K562 (cell line): ENCODE data around the gene MKNK2. TPM values are rescaled to one million over a fixed set of nuclear protein-coding genes. Genes with fewer than 3 reads are reported as not detected.

Source experiments
- ELF4 ChIP-seq: fragments of 450-650 bp; formaldehyde crosslinking; IDR thresholded peaks from 2 replicates; pipeline ENCODE4 v1.4.0; 2022; ENCODE audit warnings: missing genetic modification characterization
- HNRNPH1 ChIP-seq: fragments of 200-400 bp; formaldehyde crosslinking; optimal IDR thresholded peaks from 2 replicates; pipeline ENCODE3; 2017; ENCODE audit warnings: low read depth, mild to moderate bottlenecking, low read length, moderate library complexity
- NFIX ChIP-seq: fragments of 250-450 bp; sonication (Bioruptor Pico); IDR thresholded peaks from 2 replicates; pipeline ENCODE4 v1.4.0; 2020; ENCODE audit warnings: low read depth, mild to moderate bottlenecking, moderate library complexity
- RBM15 ChIP-seq: fragments of 200-400 bp; formaldehyde crosslinking; IDR thresholded peaks from 2 replicates; pipeline ENCODE4 v1.6.1; 2018; ENCODE audit warnings: mild to moderate bottlenecking, low read length, moderate library complexity; ENCODE audit not compliant: insufficient read depth
- RBM34 ChIP-seq: fragments of 200-400 bp; formaldehyde crosslinking; IDR thresholded peaks from 2 replicates; pipeline ENCODE4 v1.6.1; 2018; ENCODE audit warnings: low read length, borderline replicate concordance; ENCODE audit not compliant: insufficient read depth
- REST ChIP-seq, 2 experiments: fragments of 450-650 bp; formaldehyde crosslinking in 1 of 2; IDR thresholded peaks; 2 replicates each; pipeline versions ENCODE4 v1.4.0 to v1.6.1; 2014 to 2020; ENCODE audit warnings: mild to moderate bottlenecking in 2 of 2, borderline replicate concordance in 1 of 2, low read depth in 1 of 2
- TAL1 ChIP-seq: fragments of 450-650 bp; IDR thresholded peaks from 2 replicates; pipeline ENCODE4 v1.6.1; 2016; ENCODE audit warnings: mild to moderate bottlenecking
- ZNF143 ChIP-seq: sonication (generic); formaldehyde crosslinking; IDR thresholded peaks from 2 replicates; pipeline ENCODE4 v1.9.0; 2022; ENCODE audit warnings: mild to moderate bottlenecking, missing genetic modification reagents
- ZNF780A ChIP-seq: fragments of 250-450 bp; sonication (Bioruptor Pico); IDR thresholded peaks from 2 replicates; pipeline ENCODE4 v1.5.0; 2021; ENCODE audit warnings: mild to moderate bottlenecking
- ZNF79 ChIP-seq: fragments of 250-450 bp; sonication (Bioruptor Pico); IDR thresholded peaks from 2 replicates; pipeline ENCODE4 v1.4.0; 2020; ENCODE audit warnings: low read depth, mild to moderate bottlenecking, moderate library complexity
- polyA plus RNA-seq, 8 experiments: library from polyadenylated mRNA; depleted of rRNA in 4 of 8; stranded (reverse) in 5 of 8; unstranded in 3 of 8; fragments of >200 nt; fragmentation: Nextera tagmentation in 2 of 8; fragmentation: Illumina TruSeq in 1 of 8; extraction: Ambion mirVana in 2 of 8; extraction: Trizol in 1 of 8; gene quantifications; 2 replicates each; pipeline versions ENCODE4 v1.2.1 to v1.2.3, GENCODE V29; 2011 to 2014; ENCODE audit warnings: inconsistent platforms in 1 of 8, missing spikeins in 1 of 8
- total RNA-seq, 7 experiments: library from RNA; depleted of rRNA in 6 of 7; stranded (reverse); fragments of >200 nt in 6 of 7; fragmentation: Illumina TruSeq in 2 of 7; extraction: Trizol in 2 of 7; gene quantifications; 2 replicates each; pipeline versions ENCODE4 v1.2.1 to v1.2.3, GENCODE V29; 2011 to 2021; ENCODE audit warnings: low replicate concordance in 1 of 7
- TF ChIP-seq, protein P1 (sequence below): sonication (generic); formaldehyde crosslinking; IDR thresholded peaks from 2 replicates; pipeline ENCODE4 v1.8.0; 2022; ENCODE audit warnings: missing genetic modification reagents, mild to moderate bottlenecking, moderate library complexity, borderline replicate concordance
- TF ChIP-seq, protein P2 (sequence below): fragments of 200-800 bp; sonication (Bioruptor generic); IDR thresholded peaks from 2 replicates; pipeline ENCODE4 v1.6.1; 2017; ENCODE audit warnings: missing genetic modification characterization, missing compliant biosample characterization
- TF ChIP-seq, protein P3 (sequence below): fragments of 150-350 bp; IDR thresholded peaks from 2 replicates; pipeline ENCODE4 v1.6.1; 2014; ENCODE audit warnings: low read depth, mild to moderate bottlenecking, low read length, borderline replicate concordance

The MKNK2 gene
- total and polyA plus RNA-seq, 9 of the 15 experiments (the other 6 are each of a cell fraction or from before 2014, with no cell fraction given): 5.1 to 191 (median 51.9) TPM

- TF ChIP-seq REST (IDR thresholded peaks at IDR 0.05; ENCODE audit: borderline replicate concordance) (no peak), REST (CRISPR knock-in tag; IDR thresholded peaks at IDR 0.05; ENCODE audit: low read depth) (0 out of 2 replicates have a peak, but pooled peaks have one; percentile 17), HNRNPH1 (no peak), RBM34 (no peak), RBM15 (0 out of 2 replicates have a peak, but pooled peaks have one; percentile 86), ELF4 (CRISPR knock-in tag) (no peak), NFIX (no peak), ZNF780A (CRISPR knock-in tag) (no peak), ZNF143 (CRISPR knock-in tag) (no peak), TAL1 (no peak), ZNF79 (CRISPR knock-in tag) (no peak)
- TF ChIP-seq, protein P1, sequence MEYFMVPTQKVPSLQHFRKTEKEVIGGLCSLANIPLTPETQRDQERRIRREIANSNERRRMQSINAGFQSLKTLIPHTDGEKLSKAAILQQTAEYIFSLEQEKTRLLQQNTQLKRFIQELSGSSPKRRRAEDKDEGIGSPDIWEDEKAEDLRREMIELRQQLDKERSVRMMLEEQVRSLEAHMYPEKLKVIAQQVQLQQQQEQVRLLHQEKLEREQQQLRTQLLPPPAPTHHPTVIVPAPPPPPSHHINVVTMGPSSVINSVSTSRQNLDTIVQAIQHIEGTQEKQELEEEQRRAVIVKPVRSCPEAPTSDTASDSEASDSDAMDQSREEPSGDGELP (CRISPR knock-in tag): peak; percentile 82
- TF ChIP-seq, protein P2, sequence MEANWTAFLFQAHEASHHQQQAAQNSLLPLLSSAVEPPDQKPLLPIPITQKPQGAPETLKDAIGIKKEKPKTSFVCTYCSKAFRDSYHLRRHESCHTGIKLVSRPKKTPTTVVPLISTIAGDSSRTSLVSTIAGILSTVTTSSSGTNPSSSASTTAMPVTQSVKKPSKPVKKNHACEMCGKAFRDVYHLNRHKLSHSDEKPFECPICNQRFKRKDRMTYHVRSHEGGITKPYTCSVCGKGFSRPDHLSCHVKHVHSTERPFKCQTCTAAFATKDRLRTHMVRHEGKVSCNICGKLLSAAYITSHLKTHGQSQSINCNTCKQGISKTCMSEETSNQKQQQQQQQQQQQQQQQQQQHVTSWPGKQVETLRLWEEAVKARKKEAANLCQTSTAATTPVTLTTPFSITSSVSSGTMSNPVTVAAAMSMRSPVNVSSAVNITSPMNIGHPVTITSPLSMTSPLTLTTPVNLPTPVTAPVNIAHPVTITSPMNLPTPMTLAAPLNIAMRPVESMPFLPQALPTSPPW (CRISPR knock-in tag): peak; percentile 78
- TF ChIP-seq, protein P3, sequence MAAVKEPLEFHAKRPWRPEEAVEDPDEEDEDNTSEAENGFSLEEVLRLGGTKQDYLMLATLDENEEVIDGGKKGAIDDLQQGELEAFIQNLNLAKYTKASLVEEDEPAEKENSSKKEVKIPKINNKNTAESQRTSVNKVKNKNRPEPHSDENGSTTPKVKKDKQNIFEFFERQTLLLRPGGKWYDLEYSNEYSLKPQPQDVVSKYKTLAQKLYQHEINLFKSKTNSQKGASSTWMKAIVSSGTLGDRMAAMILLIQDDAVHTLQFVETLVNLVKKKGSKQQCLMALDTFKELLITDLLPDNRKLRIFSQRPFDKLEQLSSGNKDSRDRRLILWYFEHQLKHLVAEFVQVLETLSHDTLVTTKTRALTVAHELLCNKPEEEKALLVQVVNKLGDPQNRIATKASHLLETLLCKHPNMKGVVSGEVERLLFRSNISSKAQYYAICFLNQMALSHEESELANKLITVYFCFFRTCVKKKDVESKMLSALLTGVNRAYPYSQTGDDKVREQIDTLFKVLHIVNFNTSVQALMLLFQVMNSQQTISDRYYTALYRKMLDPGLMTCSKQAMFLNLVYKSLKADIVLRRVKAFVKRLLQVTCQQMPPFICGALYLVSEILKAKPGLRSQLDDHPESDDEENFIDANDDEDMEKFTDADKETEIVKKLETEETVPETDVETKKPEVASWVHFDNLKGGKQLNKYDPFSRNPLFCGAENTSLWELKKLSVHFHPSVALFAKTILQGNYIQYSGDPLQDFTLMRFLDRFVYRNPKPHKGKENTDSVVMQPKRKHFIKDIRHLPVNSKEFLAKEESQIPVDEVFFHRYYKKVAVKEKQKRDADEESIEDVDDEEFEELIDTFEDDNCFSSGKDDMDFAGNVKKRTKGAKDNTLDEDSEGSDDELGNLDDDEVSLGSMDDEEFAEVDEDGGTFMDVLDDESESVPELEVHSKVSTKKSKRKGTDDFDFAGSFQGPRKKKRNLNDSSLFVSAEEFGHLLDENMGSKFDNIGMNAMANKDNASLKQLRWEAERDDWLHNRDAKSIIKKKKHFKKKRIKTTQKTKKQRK: no peak
Observed at GRCh38 chr19:2050349-2050990, 574 bp downstream of the MKNK2 start (continued).
